HUES6 (cell line): Measurements from ENCODE around the gene RNF141.

ENCODE experiments used
- H3K27ac ChIP-seq: 2 replicates; pipeline ENCODE4 v1.7.0; 2013; ENCODE audit warnings: low read depth, mild to moderate bottlenecking, low read length, inconsistent platforms
- H3K27me3 ChIP-seq: 2 replicates; pipeline ENCODE4 v1.6.1; 2013; ENCODE audit warnings: low read length; ENCODE audit not compliant: control insufficient read depth, insufficient read depth
- H3K36me3 ChIP-seq: 2 replicates; pipeline ENCODE4 v1.6.1; 2013; ENCODE audit warnings: low read length; ENCODE audit not compliant: control insufficient read depth, insufficient read depth
- H3K4me1 ChIP-seq: 2 replicates; pipeline ENCODE4 v1.6.1; 2013; ENCODE audit warnings: low read length; ENCODE audit not compliant: control insufficient read depth, insufficient read depth
- H3K4me3 ChIP-seq: 2 replicates; pipeline ENCODE4 v1.5.1; 2013; ENCODE audit warnings: low read depth, low read length
- H3K9ac ChIP-seq: one replicate; pipeline ENCODE4 v1.6.1; 2013; ENCODE audit warnings: mild to moderate bottlenecking, low read length
- H3K9me3 ChIP-seq: 2 replicates; pipeline ENCODE4 v1.6.1; 2013; ENCODE audit warnings: low read depth, low read length; ENCODE audit not compliant: control insufficient read depth, insufficient read depth

The RNF141 gene

GRCh38 chr11:10522921-10523320, 18.1 kb downstream of the RNF141 start:
- H3K4me3 ChIP-seq = no peak overlapping the region
- peaks cover 54% of the 10 kb centered on the region for H3K36me3 ChIP-seq
- H3K9ac ChIP-seq = no peak overlapping the region
- H3K9me3 ChIP-seq = no peaks in the 10 kb centered on the region
- H3K4me1 ChIP-seq = no peaks in the 10 kb centered on the region
- no peaks in the 10 kb centered on the region for H3K27me3 ChIP-seq
- no peak overlapping the region for H3K27ac ChIP-seq

GRCh38 chr11:10522276-10522675, 18.7 kb downstream of the RNF141 start:
- Histone ChIP-seq H3K27me3 (no peaks in the 10 kb centered on the region), H3K9me3 (no peaks in the 10 kb centered on the region), H3K4me1 (no peaks in the 10 kb centered on the region), H3K4me3 (no peak overlapping the region), H3K27ac (no peak overlapping the region), H3K36me3 (peaks cover 49% of the 10 kb centered on the region), H3K9ac (no peak overlapping the region)

- Histone ChIP-seq H3K9ac (no peak overlapping the region), H3K4me3 (no peak overlapping the region), H3K27me3 (no peaks in the 10 kb centered on the region), H3K4me1 (no peaks in the 10 kb centered on the region), H3K36me3 (peaks cover 44% of the 10 kb centered on the region), H3K27ac (no peak overlapping the region), H3K9me3 (no peaks in the 10 kb centered on the region)
Observed at GRCh38 chr11:10520562-10520961, 20.4 kb downstream of the RNF141 start.

- Histone ChIP-seq H3K36me3 (peaks cover 36% of the 10 kb centered on the region), H3K27ac (no peak overlapping the region), H3K9ac (no peak overlapping the region), H3K9me3 (no peaks in the 10 kb centered on the region), H3K4me3 (no peak overlapping the region), H3K4me1 (no peaks in the 10 kb centered on the region), H3K27me3 (no peaks in the 10 kb centered on the region)
Observed at GRCh38 chr11:10519630-10520029, 21.4 kb downstream of the RNF141 start.

GRCh38 chr11:10518891-10519290, 22.1 kb downstream of the RNF141 start:
- Histone ChIP-seq H3K27ac (no peak overlapping the region), H3K4me1 (no peaks in the 10 kb centered on the region), H3K9ac (no peak overlapping the region), H3K36me3 (peaks cover 31% of the 10 kb centered on the region), H3K4me3 (no peak overlapping the region), H3K27me3 (no peaks in the 10 kb centered on the region), H3K9me3 (no peaks in the 10 kb centered on the region)

- no peak overlapping the region for H3K4me3 ChIP-seq
- no peak overlapping the region for H3K9ac ChIP-seq
- H3K27ac ChIP-seq = no peak overlapping the region
- no peaks in the 10 kb centered on the region for H3K27me3 ChIP-seq
- no peaks in the 10 kb centered on the region for H3K9me3 ChIP-seq
- H3K36me3 ChIP-seq = peaks cover 30% of the 10 kb centered on the region
- H3K4me1 ChIP-seq = no peaks in the 10 kb centered on the region
Observed at GRCh38 chr11:10518123-10518522, 22.9 kb downstream of the RNF141 start.

GRCh38 chr11:10515418-10515817, 25.6 kb downstream of the RNF141 start:
- Histone ChIP-seq H3K4me1 (no peaks in the 10 kb centered on the region; the same call in none of the 2 replicates), H3K27ac (no peak overlapping the region), H3K27me3 (no peaks in the 10 kb centered on the region), H3K4me3 (no peak overlapping the region), H3K36me3 (peaks cover 13% of the 10 kb centered on the region), H3K9ac (no peak overlapping the region), H3K9me3 (no peaks in the 10 kb centered on the region)

- Histone ChIP-seq H3K4me1 (no peaks in the 10 kb centered on the region; the same call in none of the 2 replicates), H3K9ac (no peak overlapping the region), H3K27ac (no peak overlapping the region), H3K36me3 (peaks cover 9% of the 10 kb centered on the region), H3K4me3 (no peak overlapping the region), H3K27me3 (no peaks in the 10 kb centered on the region), H3K9me3 (no peaks in the 10 kb centered on the region)
Observed at GRCh38 chr11:10514709-10515108, 26.3 kb downstream of the RNF141 start.

- Histone ChIP-seq H3K36me3 (peaks cover 4% of the 10 kb centered on the region; the same call in 1 of the 2 replicates), H3K4me1 (no peaks in the 10 kb centered on the region; the same call in none of the 2 replicates), H3K4me3 (no peak overlapping the region), H3K27me3 (no peaks in the 10 kb centered on the region), H3K9ac (no peak overlapping the region), H3K9me3 (no peaks in the 10 kb centered on the region), H3K27ac (no peak overlapping the region)
Observed at GRCh38 chr11:10514202-10514601, 26.8 kb downstream of the RNF141 start.

- Histone ChIP-seq H3K9ac (no peak overlapping the region), H3K36me3 (no peaks in the 10 kb centered on the region), H3K27me3 (no peaks in the 10 kb centered on the region), H3K9me3 (no peaks in the 10 kb centered on the region), H3K4me1 (no peaks in the 10 kb centered on the region; the same call in none of the 2 replicates), H3K27ac (no peak overlapping the region), H3K4me3 (peak overlapping the region; percentile 29; the same call in 1 of the 2 replicates)
Observed at GRCh38 chr11:10511181-10511621, 29.8 kb downstream of the RNF141 start.

GRCh38 chr11:10506008-10506370, 35.0 kb downstream of the RNF141 start:
- Histone ChIP-seq H3K27ac (no peak overlapping the region), H3K36me3 (no peaks in the 10 kb centered on the region; the same call in none of the 2 replicates), H3K27me3 (no peaks in the 10 kb centered on the region), H3K9ac (no peak overlapping the region), H3K9me3 (no peaks in the 10 kb centered on the region), H3K4me3 (no peak overlapping the region), H3K4me1 (no peaks in the 10 kb centered on the region)
